Body of pancreas (tissue), 4 donors: Measurements from ENCODE around the gene TARDBP. TPM values are rescaled to one million over a fixed set of nuclear protein-coding genes. Genes with fewer than 3 reads are reported as not detected.
A peak's percentile ranks its signal among the peaks of the same experiment; 100 is the strongest.

Experiments
- ATAC-seq: fragments of 150-250 bp; one replicate; pipeline ENCODE4 v1.9.1; 2016
- DNase-seq, 4 donors: peaks; one replicate each; pipeline ENCODE4 v3.0.0-alpha.2; 2019
- H3K27ac ChIP-seq, 4 donors: fragments of 200-600 bp; sonication (generic); 1 replicate in 3 of 4; 2 replicates in 1 of 4; pipeline versions ENCODE4 v1.5.1 to v1.6.1; 2016 to 2019; ENCODE audit warnings: mild to moderate bottlenecking in 1 of 4, mixed read lengths in 1 of 4, moderate library complexity in 1 of 4
- H3K27me3 ChIP-seq, 2 donors: fragments of 200-600 bp; sonication (generic); one replicate each; pipeline ENCODE4 v1.6.0; 2016; ENCODE audit warnings: mild to moderate bottlenecking in 1 of 2
- H3K36me3 ChIP-seq, 2 donors: fragments of 200-600 bp; sonication (generic); replicated peaks in 1 of 2; 2 replicates each; pipeline ENCODE4 v1.5.1; 2016; ENCODE audit warnings: low read depth in 2 of 2; ENCODE audit not compliant: insufficient read depth in 1 of 2
- H3K4me1 ChIP-seq: fragments of 200-600 bp; sonication (generic); one replicate; pipeline ENCODE4 v1.6.0; 2016
- H3K4me3 ChIP-seq, 2 donors: fragments of 200-600 bp; sonication (generic); 1 replicate in 1 of 2; 2 replicates in 1 of 2; pipeline ENCODE4 v1.5.1; 2016 to 2019
- H3K9me3 ChIP-seq, 3 donors: fragments of 200-600 bp; sonication (generic); 1 replicate in 2 of 3; 2 replicates in 1 of 3; pipeline ENCODE4 v1.5.1; 2016
- POLR2A ChIP-seq, 3 donors: fragments of 450-650 bp; IDR thresholded peaks; one replicate each; pipeline ENCODE4 v1.6.1; 2016; ENCODE audit warnings: antibody characterized with exemption in 3 of 3, mild to moderate bottlenecking in 2 of 3
- WGBS, 2 donors: methylation state at CpG; one replicate each; pipeline ENCODE4 v1.1.5; 2017; 5-methylcytosine and 5-hydroxymethylcytosine counted together
- intact Hi-C: fragments of 100-400 bp; cut with DNase I; formaldehyde crosslinking; loops from one replicate; pipeline ENCODE4 v1.15.1; 2023
- total RNA-seq, 2 donors: library from RNA; depleted of rRNA; stranded (reverse); fragments of >200 nt; gene quantifications; one replicate each; pipeline ENCODE4 v1.1.0, GENCODE V29; 2016
- TF ChIP-seq, protein P1 (sequence below), 7 experiments: fragments of 450-650 bp in 4 of 7; fragments of 200-600 bp in 3 of 7; sonication (generic) in 3 of 7; IDR thresholded peaks; one replicate each; pipeline ENCODE4 v1.5.1; 2016 to 2019; ENCODE audit warnings: antibody characterized with exemption in 7 of 7

Gene TARDBP
- total RNA-seq, 2 donors from 2014 or later: 104 to 136 TPM

DNA sequence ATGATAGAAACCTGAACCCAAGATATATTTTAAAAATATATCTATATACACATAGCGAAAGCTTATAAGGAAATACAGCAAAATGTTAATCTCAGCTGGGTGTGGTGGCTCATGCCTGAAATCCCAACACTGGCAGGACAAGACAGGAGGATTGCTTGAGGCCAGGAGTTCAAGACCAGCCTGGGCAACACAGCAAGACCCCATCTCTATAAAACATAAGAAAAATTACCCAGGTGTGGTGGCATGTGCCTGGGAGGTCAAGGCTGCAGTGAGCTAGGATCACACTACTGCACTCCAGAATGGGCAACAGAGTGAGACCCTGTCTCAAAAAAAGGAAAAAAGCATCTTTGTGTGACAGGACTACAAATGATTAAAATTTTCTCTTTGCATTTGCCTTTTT is 53.3 kb downstream of the TARDBP start:
- Histone ChIP-seq H3K27ac (no peak overlapping the region), H3K4me1 (peaks cover 17% of the 10 kb centered on the region), H3K4me3 (no peak overlapping the region), H3K36me3 (peaks cover 7 to 22% of the 10 kb centered on the region in 2 donors), H3K9me3 (no peaks in the 10 kb centered on the region), H3K27me3 (no peaks in the 10 kb centered on the region)
- DNase-seq: no peak
- ATAC-seq: no peak
- intact Hi-C loops: no loop called here
- TF ChIP-seq, protein P1, sequence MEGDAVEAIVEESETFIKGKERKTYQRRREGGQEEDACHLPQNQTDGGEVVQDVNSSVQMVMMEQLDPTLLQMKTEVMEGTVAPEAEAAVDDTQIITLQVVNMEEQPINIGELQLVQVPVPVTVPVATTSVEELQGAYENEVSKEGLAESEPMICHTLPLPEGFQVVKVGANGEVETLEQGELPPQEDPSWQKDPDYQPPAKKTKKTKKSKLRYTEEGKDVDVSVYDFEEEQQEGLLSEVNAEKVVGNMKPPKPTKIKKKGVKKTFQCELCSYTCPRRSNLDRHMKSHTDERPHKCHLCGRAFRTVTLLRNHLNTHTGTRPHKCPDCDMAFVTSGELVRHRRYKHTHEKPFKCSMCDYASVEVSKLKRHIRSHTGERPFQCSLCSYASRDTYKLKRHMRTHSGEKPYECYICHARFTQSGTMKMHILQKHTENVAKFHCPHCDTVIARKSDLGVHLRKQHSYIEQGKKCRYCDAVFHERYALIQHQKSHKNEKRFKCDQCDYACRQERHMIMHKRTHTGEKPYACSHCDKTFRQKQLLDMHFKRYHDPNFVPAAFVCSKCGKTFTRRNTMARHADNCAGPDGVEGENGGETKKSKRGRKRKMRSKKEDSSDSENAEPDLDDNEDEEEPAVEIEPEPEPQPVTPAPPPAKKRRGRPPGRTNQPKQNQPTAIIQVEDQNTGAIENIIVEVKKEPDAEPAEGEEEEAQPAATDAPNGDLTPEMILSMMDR (IDR thresholded peaks at IDR 0.05): no peak
- no peak for TF ChIP-seq POLR2A (IDR thresholded peaks at IDR 0.05)
- 92 to 100% methylated on average over 1 of the region's 1 CpG for WGBS, 2 donors

DNA sequence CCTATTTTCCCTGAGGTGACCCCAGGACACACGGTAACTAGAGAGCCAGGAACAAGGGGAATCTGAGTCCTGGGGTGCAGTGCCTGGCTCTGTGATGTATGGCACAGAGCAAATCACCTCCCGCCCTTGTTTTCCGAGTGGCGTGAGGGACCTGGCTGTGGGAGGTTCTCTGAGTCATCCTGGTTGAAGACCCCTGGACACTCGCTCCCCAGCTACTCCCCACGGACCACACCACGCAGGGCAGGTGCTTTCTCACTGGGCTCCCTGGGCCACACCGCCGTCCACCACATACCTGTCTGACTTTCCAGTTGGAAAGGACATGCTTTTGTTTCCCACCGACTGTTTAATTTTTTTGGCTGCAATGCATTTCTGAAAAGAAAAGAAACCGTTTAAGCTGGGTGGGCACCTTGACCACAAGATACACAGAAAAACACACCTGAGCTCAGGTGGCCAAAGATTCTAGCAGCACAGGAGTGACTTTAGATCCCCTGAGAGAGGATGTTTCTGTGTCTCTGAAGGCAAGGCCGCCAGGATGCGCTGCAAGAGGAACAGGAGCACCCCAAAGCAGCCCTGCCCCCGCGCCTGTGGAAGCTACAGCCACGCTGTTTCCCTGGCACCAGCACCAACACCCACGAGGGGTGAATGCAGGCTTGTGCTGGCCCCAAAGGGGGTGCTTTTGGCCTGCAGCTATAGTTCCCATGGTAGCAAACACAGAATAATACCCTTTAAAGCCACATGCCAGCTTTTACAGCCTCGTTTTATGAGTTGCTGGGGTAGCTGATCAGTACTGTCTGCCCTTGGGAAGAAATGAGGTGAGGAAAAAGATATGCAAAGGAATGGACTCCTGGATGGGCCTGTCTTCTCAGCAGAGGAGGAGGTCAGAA is 55.5 kb downstream of the TARDBP start:
- peaks cover 7 to 23% of the 10 kb centered on the region in 2 donors for H3K36me3 ChIP-seq
- H3K9me3 ChIP-seq: no peaks in the 10 kb centered on the region
- no peak overlapping the region for H3K4me3 ChIP-seq
- WGBS, 2 donors: 90 to 94% methylated on average over 18 of the region's 18 CpGs
- peak in 1 of 4 donors; percentile 2 for DNase-seq
- ATAC-seq: no peak
- H3K4me1 ChIP-seq: peaks cover 25% of the 10 kb centered on the region
- intact Hi-C loops: no loop called here
- TF ChIP-seq, protein P1 (IDR thresholded peaks at IDR 0.05): no peak
- no peak for TF ChIP-seq POLR2A (IDR thresholded peaks at IDR 0.05)
- H3K27ac ChIP-seq: no peak overlapping the region
- no peaks in the 10 kb centered on the region for H3K27me3 ChIP-seq

DNA sequence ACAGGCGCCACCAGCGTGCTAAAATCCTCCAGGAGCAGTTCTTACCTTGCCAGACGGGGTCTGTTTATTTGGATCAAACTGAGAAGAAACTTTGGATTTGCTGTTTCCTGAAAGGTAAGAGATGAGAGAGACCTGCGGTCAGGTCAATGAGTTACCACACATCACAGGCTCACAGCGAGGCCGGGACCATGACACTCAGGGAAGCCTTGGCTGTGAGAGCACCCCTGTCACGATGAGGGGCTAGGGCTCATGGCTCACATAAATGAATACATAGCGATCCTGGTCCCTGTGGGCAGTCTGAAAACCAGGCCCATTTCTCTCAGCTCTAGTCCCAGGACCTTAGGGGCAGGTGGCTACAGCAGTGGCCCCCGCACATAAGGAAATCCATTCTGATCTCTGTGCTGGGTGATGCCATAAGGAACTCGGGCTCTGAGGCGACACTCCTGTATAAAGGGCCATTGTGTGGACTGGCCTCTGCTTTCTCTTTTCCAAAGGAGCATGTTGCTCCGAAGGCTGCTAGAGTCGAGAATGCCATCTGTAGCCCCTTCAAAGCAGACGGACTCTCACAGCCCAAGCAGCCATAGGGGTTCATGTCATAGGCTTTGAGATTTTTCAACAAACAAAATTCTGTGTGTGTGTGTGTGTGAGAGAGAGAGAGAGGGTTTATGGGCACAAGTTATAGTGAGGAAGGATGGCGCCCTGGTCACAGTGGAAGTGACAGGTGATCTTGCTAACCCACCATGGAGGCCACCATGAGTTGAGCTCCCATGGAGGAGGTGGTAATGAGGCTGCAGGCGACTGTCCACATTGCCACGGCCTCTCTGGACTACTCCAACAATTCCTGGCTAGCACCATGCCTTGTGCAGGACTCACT is 56.4 kb downstream of the TARDBP start:
- ATAC-seq (no peak), DNase-seq (peak in 2 of 4 donors; percentile 1 to 7)
- Histone ChIP-seq H3K36me3 (peaks cover 7 to 26% of the 10 kb centered on the region in 2 donors), H3K27ac (no peak overlapping the region), H3K27me3 (no peaks in the 10 kb centered on the region), H3K4me3 (no peak overlapping the region), H3K4me1 (peaks cover 29% of the 10 kb centered on the region), H3K9me3 (no peaks in the 10 kb centered on the region)
- TF ChIP-seq, protein P1 (IDR thresholded peaks at IDR 0.05): no peak
- TF ChIP-seq POLR2A (IDR thresholded peaks at IDR 0.05): no peak
- intact Hi-C loops: no loop called here
- 93 to 96% methylated on average over 10 to 17 of the region's 17 CpGs for WGBS, 2 donors

- intact Hi-C loops: no loop called here
- DNase-seq (peak in 2 of 4 donors; percentile 7 to 9), ATAC-seq (no peak)
- TF ChIP-seq, protein P1 (IDR thresholded peaks at IDR 0.05): no peak
- TF ChIP-seq POLR2A (IDR thresholded peaks at IDR 0.05): no peak
- Histone ChIP-seq H3K4me1 (peaks cover 29% of the 10 kb centered on the region), H3K9me3 (no peaks in the 10 kb centered on the region), H3K27me3 (no peaks in the 10 kb centered on the region), H3K27ac (peak overlapping the region in 3 of 4 donors; percentile 44 to 67 (median 58)), H3K36me3 (peaks cover 12 to 36% of the 10 kb centered on the region in 2 donors), H3K4me3 (no peak overlapping the region)
- WGBS, 2 donors: 75 to 77% methylated on average over 11 of the region's 11 CpGs
Measured at GRCh38 chr1:11070876-11071275, 58.4 kb downstream of the TARDBP start.
